NOMO-1 (cell line): ENCODE data around the gene FIGN.

Source experiments
- DNase-seq, 2 experiments: peaks; one replicate each; lab custom pipeline; 2025; ENCODE audit not compliant: unreplicated experiment in 2 of 2; lab: John Stamatoyannopoulos, UW

FIGN gene

GRCh38 chr2:163625632-163626031, 110.2 kb downstream of the FIGN start:
- DNase-seq, result no peak

- no peak for DNase-seq
Observed at GRCh38 chr2:163621445-163622004, 114.3 kb downstream of the FIGN start.

- no peak for DNase-seq
Observed at GRCh38 chr2:163617517-163617916, 118.3 kb downstream of the FIGN start.

DNA sequence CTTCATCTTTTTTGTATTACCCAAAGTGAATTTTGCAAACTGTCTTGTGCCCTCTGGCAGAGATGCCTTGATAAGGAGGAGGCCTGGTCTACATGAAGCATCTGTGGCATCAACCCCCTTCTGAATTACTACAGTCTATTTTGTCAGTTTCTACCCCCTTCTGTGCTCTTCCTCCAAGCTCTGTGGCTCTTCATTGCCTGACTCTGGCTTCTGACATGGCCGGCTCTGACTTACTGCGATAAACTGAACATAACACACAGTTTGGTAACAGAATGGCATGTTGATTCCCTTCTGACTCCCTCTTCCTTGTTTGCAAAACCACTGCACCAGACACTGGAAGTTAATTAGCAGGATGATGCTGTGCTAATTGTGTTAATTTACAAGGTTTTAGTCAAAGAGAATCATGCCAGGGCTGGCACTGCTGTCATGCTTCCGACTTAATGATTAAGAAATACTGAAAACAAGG, 122.5 kb downstream of the FIGN start:
- DNase-seq, result no peak

DNA sequence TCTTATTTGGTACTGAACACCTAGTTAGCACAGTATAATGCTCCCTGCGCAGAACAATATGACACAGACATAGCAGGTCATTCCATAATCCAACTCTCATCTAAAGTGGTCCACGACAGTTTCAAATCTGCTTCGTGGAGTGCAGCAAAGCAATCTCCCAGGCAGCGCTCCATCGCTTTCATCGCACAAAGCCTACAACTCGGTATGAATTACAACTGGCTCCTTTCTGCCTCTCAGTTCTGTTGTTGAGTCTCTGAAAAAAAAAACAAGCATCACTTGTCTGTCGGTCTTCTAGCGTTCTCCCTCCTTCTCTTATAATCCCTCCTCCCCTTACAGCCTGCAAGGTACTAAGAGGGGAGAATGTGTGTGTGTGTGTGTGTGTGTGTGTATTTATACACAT, 123.5 kb downstream of the FIGN start:
- no peak for DNase-seq

DNA sequence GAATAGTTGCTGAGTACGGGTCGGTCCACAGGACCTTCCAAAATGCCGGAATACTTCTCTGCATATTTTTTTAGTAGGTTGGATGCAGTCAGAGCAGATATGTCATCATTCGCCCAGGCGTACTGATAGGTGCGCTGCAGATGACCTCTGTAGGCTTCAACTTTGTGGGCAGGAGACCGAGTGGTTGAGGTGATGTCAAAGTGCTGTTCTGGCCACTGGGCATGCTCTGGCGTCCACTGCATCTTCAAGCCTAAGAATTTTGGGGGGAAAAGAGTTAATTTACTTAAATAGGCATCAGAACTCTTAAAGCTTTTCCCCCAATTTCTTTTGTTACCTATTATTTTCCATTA, 124.3 kb downstream of the FIGN start:
- no peak for DNase-seq

DNA sequence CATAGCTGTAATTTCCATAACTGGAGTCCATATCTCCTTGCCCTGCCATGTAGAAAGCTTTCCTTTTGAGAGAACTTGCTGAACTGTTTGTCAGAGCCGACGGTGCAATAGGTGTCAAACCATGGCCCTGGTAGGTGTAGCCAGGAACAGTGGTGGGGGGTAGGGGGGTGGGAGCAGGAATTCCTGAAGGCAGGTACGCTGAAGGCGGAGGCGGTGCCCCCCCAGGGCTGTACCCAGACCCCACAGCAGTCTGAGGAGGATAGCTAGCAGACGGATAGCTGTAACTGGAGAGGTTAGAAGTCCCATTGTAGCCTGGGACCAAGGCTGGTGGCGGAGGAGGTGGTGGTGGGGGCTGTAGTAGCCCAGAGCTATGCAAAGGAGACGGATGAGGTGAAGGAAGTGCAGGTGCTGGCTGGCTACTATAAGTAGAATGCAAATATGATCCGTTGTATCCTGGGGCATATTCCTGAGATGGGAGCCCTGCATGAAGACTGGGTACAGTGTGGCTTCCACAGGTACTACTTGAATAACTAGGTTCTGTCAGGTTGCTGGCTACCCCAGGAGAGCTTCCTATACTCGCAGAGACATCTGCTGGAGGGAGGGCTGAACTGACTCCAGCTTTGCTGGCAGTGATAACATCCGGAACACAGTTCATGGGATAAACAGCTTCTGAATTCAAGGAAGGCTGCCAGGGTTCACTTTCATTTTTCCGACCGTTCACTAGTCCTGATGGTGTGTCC, 124.8 kb downstream of the FIGN start:
- no peak for DNase-seq

GRCh38 chr2:163607630-163608029, 128.2 kb downstream of the FIGN start:
- DNase-seq, result no peak

GRCh38 chr2:163606878-163607277, 128.9 kb downstream of the FIGN start:
- DNase-seq, result no peak

GRCh38 chr2:163605779-163606178, 130.0 kb downstream of the FIGN start:
- DNase-seq, result no peak

DNA sequence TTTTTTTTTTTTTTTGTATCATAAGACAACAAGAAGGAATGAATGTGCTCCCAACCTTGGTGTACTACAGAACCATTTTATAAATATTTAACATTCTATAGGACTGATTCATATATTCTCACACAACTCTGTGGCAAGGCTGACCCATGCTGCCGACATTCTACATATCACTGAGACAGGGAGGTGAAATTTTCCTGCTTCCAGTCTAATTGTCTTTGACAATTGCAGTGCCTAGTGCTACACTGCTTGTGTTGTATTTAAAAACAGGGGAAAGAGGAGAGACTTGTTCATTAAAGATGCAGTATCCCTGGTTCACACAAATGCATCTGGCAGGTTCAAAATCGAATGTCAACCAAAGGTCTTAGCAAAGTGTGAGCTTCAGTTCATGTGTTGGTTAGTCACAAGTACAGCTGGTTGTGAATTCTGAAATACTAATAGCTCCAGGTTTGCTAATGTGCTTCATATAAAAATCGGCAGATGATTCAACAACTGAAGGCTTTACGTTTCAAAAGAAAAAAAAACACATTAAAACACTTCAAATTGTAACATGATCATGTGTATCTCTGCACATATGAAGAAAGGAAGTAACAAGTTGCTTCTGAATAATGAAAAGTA, 130.8 kb downstream of the FIGN start:
- no peak for DNase-seq

DNA sequence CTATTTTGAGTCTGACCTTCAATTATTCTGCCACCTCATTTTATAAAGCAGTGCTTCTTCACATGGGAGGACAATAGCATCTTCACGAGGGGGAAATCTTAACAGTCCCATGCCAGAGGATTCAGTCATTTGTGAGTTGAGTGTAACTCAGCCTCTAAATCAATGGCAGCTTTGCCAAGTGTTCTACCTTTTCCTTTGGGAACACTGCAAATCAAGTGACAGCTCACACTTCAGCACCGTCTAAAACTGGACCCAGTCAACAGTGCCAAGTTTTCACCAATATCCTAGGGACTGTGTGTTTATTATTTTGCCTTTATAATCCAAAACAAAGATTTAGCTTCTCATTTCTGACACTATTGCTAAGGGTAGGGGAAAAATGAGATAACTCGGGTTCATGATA, 133.6 kb downstream of the FIGN start:
- no peak for DNase-seq

GRCh38 chr2:163601377-163601776, 134.4 kb downstream of the FIGN start:
- no peak for DNase-seq

DNA sequence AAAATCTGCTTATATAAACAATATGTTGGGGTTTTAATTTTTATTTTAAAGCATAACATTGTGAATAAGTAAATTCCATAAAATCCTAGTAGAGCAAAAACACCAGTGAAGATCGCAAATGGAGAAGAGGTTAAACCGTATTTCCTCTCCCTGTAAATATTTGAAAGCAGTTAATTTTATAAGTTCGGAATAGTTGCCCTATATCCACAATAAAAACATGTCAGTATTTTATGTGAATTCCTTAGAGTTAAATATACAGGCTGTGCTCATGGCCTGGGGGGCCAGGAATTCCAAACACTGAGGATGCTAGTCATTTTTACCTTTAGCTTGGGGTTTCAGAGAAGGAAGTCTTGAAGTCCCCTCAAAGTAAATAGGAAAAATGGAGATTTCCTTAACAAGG, 135.0 kb downstream of the FIGN start:
- DNase-seq, result no peak

DNA sequence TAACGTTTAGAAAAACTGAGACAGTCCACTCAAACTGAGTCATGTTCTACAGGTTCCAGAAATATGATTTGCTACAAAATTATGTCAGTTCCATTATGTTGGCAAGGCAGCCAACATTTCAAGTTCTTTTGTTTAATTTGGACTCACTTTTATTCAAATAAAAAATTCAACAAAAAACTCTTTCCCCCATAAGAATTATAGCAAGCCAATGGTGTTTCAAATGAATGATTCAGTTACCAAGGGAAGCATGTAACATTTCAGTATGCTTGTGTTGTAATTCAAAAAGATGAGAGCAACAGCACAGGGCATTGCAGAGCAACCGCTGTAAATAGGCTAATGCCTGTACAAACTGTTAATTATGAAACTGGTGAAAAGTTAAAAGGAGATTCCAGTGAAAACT, 140.8 kb downstream of the FIGN start:
- DNase-seq, result no peak

- no peak for DNase-seq
Observed at GRCh38 chr2:163594497-163594896, 141.3 kb downstream of the FIGN start.

DNA sequence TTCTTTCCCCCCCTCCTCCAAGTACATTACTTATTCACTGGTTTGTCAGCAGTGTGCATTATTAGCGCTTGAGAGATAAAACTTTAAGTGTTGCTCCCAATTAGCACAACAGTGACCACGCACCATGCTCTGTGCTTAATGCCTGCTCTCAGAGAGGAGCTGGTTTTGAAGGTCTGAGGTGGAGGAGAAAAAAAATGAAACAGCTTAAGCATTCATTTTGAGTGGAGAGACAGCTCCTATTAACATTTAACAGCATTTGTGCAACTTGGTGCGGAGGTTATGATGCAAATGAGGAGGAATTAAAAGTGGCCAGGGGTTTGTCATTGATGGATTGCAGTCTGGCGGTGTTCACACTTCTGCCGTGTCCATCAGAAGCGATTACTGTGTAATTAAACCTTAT, 141.8 kb downstream of the FIGN start:
- no peak for DNase-seq

DNA sequence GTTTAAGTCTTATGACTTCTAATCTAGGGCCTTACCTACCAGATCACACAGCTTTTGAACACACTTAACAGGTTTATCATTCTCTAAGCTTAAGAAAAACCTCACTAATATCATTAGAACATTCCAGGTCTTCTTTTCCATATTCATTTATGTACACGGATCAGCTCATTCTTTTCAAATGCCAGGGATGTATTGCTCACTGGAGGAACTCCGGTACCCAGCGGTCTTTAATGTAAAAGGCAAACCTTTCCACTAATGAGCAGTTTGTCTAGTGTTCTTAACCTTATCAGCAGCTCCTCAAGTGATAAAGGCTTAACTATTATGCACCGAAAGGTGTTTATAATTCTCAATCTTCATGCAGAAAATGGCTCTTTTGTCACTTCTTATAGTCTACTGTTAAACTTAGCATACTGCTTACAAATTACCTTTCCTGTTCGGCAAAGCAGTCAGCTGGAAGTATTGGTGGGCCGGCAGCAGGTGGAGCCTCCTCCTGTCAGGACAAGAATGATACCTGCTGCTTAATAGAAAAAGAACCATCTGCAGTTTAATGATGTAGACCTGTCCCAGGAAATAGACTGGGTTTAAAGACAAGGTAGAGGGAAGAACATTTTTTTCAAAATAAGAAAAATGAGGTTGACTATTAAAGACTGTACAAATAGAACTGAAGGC, 142.7 kb downstream of the FIGN start:
- no peak for DNase-seq

DNA sequence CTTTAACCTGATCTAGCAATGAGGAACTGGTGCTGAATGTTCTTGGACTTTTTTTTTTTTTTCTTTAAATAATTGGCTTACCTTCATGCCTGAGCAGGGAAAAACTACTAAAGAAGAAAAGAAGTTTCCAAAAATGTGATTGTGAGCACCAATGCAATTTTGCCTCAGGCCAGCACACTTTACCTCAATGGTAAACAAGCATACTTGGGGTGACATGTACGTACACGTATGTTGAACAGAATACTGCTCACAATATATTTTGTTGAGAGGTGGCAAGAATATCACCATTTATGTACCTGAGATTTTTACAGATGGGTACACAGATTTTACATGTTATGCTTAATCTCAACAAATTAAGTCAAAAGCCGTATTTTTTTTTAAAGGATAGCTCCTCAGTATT, 144.3 kb downstream of the FIGN start:
- no peak for DNase-seq

GRCh38 chr2:163580757-163581156, 155.1 kb downstream of the FIGN start:
- DNase-seq, result no peak

GRCh38 chr2:163574309-163574708, 161.5 kb downstream of the FIGN start:
- DNase-seq, result no peak

DNA sequence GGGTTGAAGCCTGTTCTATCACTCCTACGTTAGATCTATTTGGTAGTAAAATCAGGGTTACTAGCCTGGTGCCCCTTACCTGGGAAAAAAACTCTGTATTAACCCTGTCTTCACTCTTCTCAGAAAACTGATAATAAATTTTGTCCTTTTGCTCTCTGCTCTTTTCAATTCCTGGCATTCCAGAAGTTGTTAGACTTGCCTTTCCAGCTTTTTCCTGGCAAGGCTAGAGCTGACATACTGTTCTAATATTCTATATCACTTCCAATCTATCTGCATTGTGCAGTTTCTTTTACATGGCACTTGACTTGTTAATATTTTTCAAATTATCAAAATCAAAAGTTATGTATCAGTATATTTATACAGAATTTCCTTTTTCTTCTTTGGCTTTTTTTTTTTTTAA, 162.2 kb downstream of the FIGN start:
- DNase-seq, result no peak
